Cardiac muscle cell (in vitro differentiated cells and primary cell): ENCODE results near the gene ZNF438. TPM values are rescaled to one million over a fixed set of nuclear protein-coding genes. Genes with fewer than 3 reads are reported as not detected.

ENCODE experiments used
- DNase-seq, 2 donors: peaks; one replicate each; pipeline versions ENCODE4 v3.0.0 to v3.0.0-alpha.2; 2010 to 2017; ENCODE audit warnings: low read depth in 1 of 2, low spot score in 1 of 2
- H3K27ac ChIP-seq: fragments of 200-600 bp; sonication (generic); 2 replicates; pipeline ENCODE4 v1.5.1; 2016
- H3K27me3 ChIP-seq: fragments of 200-600 bp; sonication (generic); 2 replicates; pipeline ENCODE4 v1.6.0; 2016; ENCODE audit warnings: control low read depth
- H3K36me3 ChIP-seq: fragments of 200-600 bp; sonication (generic); 2 replicates; pipeline ENCODE4 v1.5.1; 2016; ENCODE audit warnings: control low read depth
- H3K4me1 ChIP-seq: fragments of 200-600 bp; sonication (generic); 2 replicates; pipeline ENCODE4 v1.8.1; 2017; ENCODE audit warnings: low read depth, mild to moderate bottlenecking, mixed run types
- H3K4me3 ChIP-seq: fragments of 200-600 bp; sonication (generic); 2 replicates; pipeline ENCODE4 v1.5.1; 2016; ENCODE audit warnings: mild to moderate bottlenecking
- H3K9me3 ChIP-seq: fragments of 200-600 bp; sonication (generic); 2 replicates; pipeline ENCODE4 v1.5.1; 2017; ENCODE audit warnings: low read depth, mild to moderate bottlenecking, control low read depth
- CTCF ChIP-seq: IDR thresholded peaks from 2 replicates; pipeline ENCODE4 v1.5.1; 2012; ENCODE audit warnings: low read depth, mild to moderate bottlenecking, low read length
- polyA plus RNA-seq: library from polyadenylated mRNA; unstranded; fragments of >200 nt; fragmentation: Nextera tagmentation; extraction: Ambion mirVana; gene quantifications from 2 replicates; pipeline ENCODE4 v1.2.1, GENCODE V29; 2016
- total RNA-seq: library from RNA; depleted of rRNA; stranded (reverse); fragments of >200 nt; gene quantifications from 2 replicates; pipeline ENCODE4 v1.2.3, GENCODE V29; 2016

Gene ZNF438
- total and polyA plus RNA-seq, 2 experiments from 2014 or later: 2.9 to 6.0 TPM

GRCh38 chr10:30816159-30816819 is 215.4 kb downstream of the ZNF438 start:
- Histone ChIP-seq H3K27me3 (no peaks in the 10 kb centered on the region), H3K9me3 (no peaks in the 10 kb centered on the region), H3K27ac (peak overlapping the region; percentile 50), H3K4me1 (peaks cover 47% of the 10 kb centered on the region), H3K36me3 (no peaks in the 10 kb centered on the region), H3K4me3 (no peak overlapping the region)
- DNase-seq: no peak
- TF ChIP-seq CTCF: no peak

- DNase-seq: peak in 1 of 2 donors; percentile 67
- no peak overlapping the region for H3K27ac ChIP-seq
- TF ChIP-seq CTCF: no peak
Measured at GRCh38 chr10:30813872-30814481, 217.7 kb downstream of the ZNF438 start.

GRCh38 chr10:30812018-30812851 is 219.4 kb downstream of the ZNF438 start:
- peaks cover 18% of the 10 kb centered on the region for H3K4me1 ChIP-seq
- peak overlapping the region; percentile 45 for H3K27ac ChIP-seq
- DNase-seq: peak in 1 of 2 donors; percentile 94
- no peaks in the 10 kb centered on the region for H3K9me3 ChIP-seq
- no peaks in the 10 kb centered on the region for H3K36me3 ChIP-seq
- TF ChIP-seq CTCF: no peak
- no peaks in the 10 kb centered on the region for H3K27me3 ChIP-seq
- no peak overlapping the region for H3K4me3 ChIP-seq

More at GRCh38 chr10:30813872-30814481, 217.7 kb downstream of the ZNF438 start:
- no peaks in the 10 kb centered on the region for H3K9me3 ChIP-seq
- no peaks in the 10 kb centered on the region for H3K36me3 ChIP-seq
- H3K4me1 ChIP-seq: peaks cover 24% of the 10 kb centered on the region
- H3K4me3 ChIP-seq: no peak overlapping the region
- H3K27me3 ChIP-seq: no peaks in the 10 kb centered on the region

DNA sequence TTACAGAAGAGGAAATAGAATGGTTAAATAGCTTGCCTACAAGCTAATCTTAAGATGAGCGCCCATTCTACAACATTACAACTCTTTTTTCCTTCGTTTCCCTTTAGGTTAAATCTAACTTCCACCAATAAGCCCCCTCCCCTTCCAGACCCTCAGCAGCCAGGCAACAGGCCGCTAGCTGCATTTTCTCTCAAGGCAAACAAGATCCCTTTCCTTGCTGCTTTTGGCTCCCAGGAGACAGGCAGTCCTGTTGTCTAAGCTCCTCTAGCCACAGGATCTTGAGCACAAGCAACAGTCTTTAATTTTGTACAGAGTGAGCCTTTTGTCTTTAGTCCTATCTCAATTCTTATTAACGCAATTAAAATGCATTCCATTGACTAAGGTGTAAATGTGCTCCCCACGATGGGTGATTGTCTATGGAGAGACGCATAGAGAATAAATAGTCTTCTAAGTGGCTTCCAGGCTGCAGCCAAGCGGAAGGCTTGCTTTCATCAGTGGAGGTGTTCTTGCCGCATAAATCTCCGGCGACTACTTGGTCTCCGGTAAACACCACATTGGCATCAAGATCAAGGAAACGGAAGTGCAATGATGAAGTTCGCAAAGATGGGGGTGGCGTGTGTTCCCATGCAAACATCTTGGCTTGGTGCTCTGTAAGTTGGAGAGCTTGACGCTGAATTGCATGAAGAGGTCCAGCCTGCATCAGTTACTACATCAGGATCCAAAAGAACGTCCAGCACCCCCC is 220.2 kb downstream of the ZNF438 start:
- TF ChIP-seq CTCF: no peak
- no peaks in the 10 kb centered on the region for H3K9me3 ChIP-seq
- H3K36me3 ChIP-seq: no peaks in the 10 kb centered on the region
- no peak for DNase-seq
- peaks cover 11% of the 10 kb centered on the region for H3K4me1 ChIP-seq
- H3K4me3 ChIP-seq: no peak overlapping the region
- H3K27me3 ChIP-seq: no peaks in the 10 kb centered on the region
- H3K27ac ChIP-seq: no peak overlapping the region

GRCh38 chr10:30810416-30810815 is 221.2 kb downstream of the ZNF438 start:
- Histone ChIP-seq H3K27me3 (no peaks in the 10 kb centered on the region), H3K27ac (no peak overlapping the region), H3K4me1 (peaks cover 6% of the 10 kb centered on the region), H3K4me3 (no peak overlapping the region), H3K9me3 (no peaks in the 10 kb centered on the region), H3K36me3 (no peaks in the 10 kb centered on the region)
- TF ChIP-seq CTCF: no peak
- no peak for DNase-seq
